GM19372 (cell line): ENCODE results near the gene MAN1C1.

Experiments
- ATAC-seq: cut with Tn5 transposase; IDR thresholded peaks from one replicate; pipeline ENCODE4 v1.9.1; 2021; ENCODE audit warnings: mild to moderate bottlenecking, low read depth, moderate library complexity; ENCODE audit not compliant: unreplicated experiment

MAN1C1 gene

GRCh38 chr1:25675729-25676476 is 59.3 kb downstream of the MAN1C1 start:
- ATAC-seq: peak; percentile 94

- ATAC-seq: no peak
Measured at GRCh38 chr1:25676488-25676887, 59.9 kb downstream of the MAN1C1 start.

- ATAC-seq: no peak
Measured at GRCh38 chr1:25677193-25677773, 60.7 kb downstream of the MAN1C1 start.

- no peak for ATAC-seq
Measured at GRCh38 chr1:25679171-25679570, 62.6 kb downstream of the MAN1C1 start.

- no peak for ATAC-seq
Measured at GRCh38 chr1:25680701-25681100, 64.1 kb downstream of the MAN1C1 start.

GRCh38 chr1:25682059-25682601 is 65.5 kb downstream of the MAN1C1 start:
- ATAC-seq: no peak

GRCh38 chr1:25683177-25683576 is 66.6 kb downstream of the MAN1C1 start:
- ATAC-seq: no peak

- no peak for ATAC-seq
Measured at GRCh38 chr1:25683731-25684130, 67.1 kb downstream of the MAN1C1 start.

- no peak for ATAC-seq
Measured at GRCh38 chr1:25684216-25684965, 67.8 kb downstream of the MAN1C1 start.

GRCh38 chr1:25685211-25685750 is 68.7 kb downstream of the MAN1C1 start:
- ATAC-seq: no peak

GRCh38 chr1:25685938-25686665 is 69.5 kb downstream of the MAN1C1 start:
- ATAC-seq: no peak

GRCh38 chr1:25687221-25688017 is 70.8 kb downstream of the MAN1C1 start:
- no peak for ATAC-seq

- no peak for ATAC-seq
Measured at GRCh38 chr1:25688390-25689119, 72.0 kb downstream of the MAN1C1 start.

GRCh38 chr1:25689686-25690381 is 73.2 kb downstream of the MAN1C1 start:
- no peak for ATAC-seq

GRCh38 chr1:25690396-25690956 is 73.9 kb downstream of the MAN1C1 start:
- ATAC-seq: no peak

GRCh38 chr1:25691211-25691610 is 74.6 kb downstream of the MAN1C1 start:
- no peak for ATAC-seq

GRCh38 chr1:25692560-25692959 is 76.0 kb downstream of the MAN1C1 start:
- no peak for ATAC-seq
